Measurements from ENCODE around the gene KRT86. TPM values are rescaled to one million over a fixed set of nuclear protein-coding genes. Genes with fewer than 3 reads are reported as not detected.

The KRT86 gene
- total RNA-seq, 3 donors from 2014 or later (not counting 1 experiment from before 2014, with no cell fraction given): 2.0 to 3.6 (median 2.7) TPM

GRCh38 chr12:52291267-52291935, 17.0 kb downstream of the KRT86 start, which contains the start of gene KRT81:
KRT81 (minus strand) TSS chr12:52291534; CDS start chr12:52291465, 69 bp downstream.
- 86% methylated on average over 23 of the region's 32 CpGs for WGBS (ENCODE audit: insufficient coverage)
- Mint-ChIP-seq H3K27me3 (ENCODE audit: low read depth in 2 of 2) (peaks cover 0 to 9% of the 10 kb centered on the region in 2 donors), H3K4me3 (no peak within 1 kb of the TSS), H3K9me3 (no peaks in the 10 kb centered on the region), H3K27ac (no peak within 1 kb of the TSS), H3K4me1 (peaks cover 52 to 58% of the 10 kb centered on the region in 2 donors), H3K36me3 (no peaks in the 10 kb centered on the region)
- Histone ChIP-seq H3K27me3 (ENCODE audit: control insufficient read depth, insufficient read depth, low read length) (no peaks in the 10 kb centered on the region), H3K27ac (ENCODE audit: low read length) (no peak within 1 kb of the TSS), H3K4me1 (ENCODE audit: control insufficient read depth, insufficient read depth, low read length) (peaks cover 28% of the 10 kb centered on the region), H3K4me3 (ENCODE audit: low read length) (no peak within 1 kb of the TSS), H3K36me3 (ENCODE audit: control insufficient read depth, insufficient read depth, low read length) (no peaks in the 10 kb centered on the region), H3K9me3 (ENCODE audit: control insufficient read depth, insufficient read depth, low read length) (no peaks in the 10 kb centered on the region)
- intact Hi-C loops (cut with micrococcal nuclease): no loop called here
- ATAC-seq (no peak), DNase-seq (no peak)
- no peak for TF ChIP-seq CTCF (IDR thresholded peaks at IDR 0.05)

- Mint-ChIP-seq H3K4me1 (peaks cover 33 to 34% of the 10 kb centered on the region in 2 donors), H3K36me3 (no peaks in the 10 kb centered on the region), H3K4me3 (no peak overlapping the region), H3K9me3 (no peaks in the 10 kb centered on the region), H3K27ac (no peak overlapping the region), H3K27me3 (ENCODE audit: low read depth in 2 of 2) (peaks cover 0 to 5% of the 10 kb centered on the region in 2 donors)
- no peak for DNase-seq
- Histone ChIP-seq H3K27ac (ENCODE audit: low read length) (no peak overlapping the region), H3K4me1 (ENCODE audit: control insufficient read depth, insufficient read depth, low read length) (peaks cover 8% of the 10 kb centered on the region), H3K4me3 (ENCODE audit: low read length) (no peak overlapping the region), H3K36me3 (ENCODE audit: control insufficient read depth, insufficient read depth, low read length) (no peaks in the 10 kb centered on the region), H3K9me3 (ENCODE audit: control insufficient read depth, insufficient read depth, low read length) (no peaks in the 10 kb centered on the region), H3K27me3 (ENCODE audit: control insufficient read depth, insufficient read depth, low read length) (no peaks in the 10 kb centered on the region)
- TF ChIP-seq CTCF (IDR thresholded peaks at IDR 0.05): no peak
- no peak for ATAC-seq
- intact Hi-C loops (cut with micrococcal nuclease): no loop called here
- 100% methylated on average over 1 of the region's 1 CpG for WGBS (ENCODE audit: insufficient coverage)
Observed at GRCh38 chr12:52293926-52294325, 19.5 kb downstream of the KRT86 start.

GRCh38 chr12:52294803-52295202, 20.4 kb downstream of the KRT86 start:
- H3K27me3 ChIP-seq (ENCODE audit: control insufficient read depth, insufficient read depth, low read length): no peaks in the 10 kb centered on the region
- H3K4me1 ChIP-seq (ENCODE audit: control insufficient read depth, insufficient read depth, low read length): peaks cover 8% of the 10 kb centered on the region
- no peaks in the 10 kb centered on the region for H3K9me3 ChIP-seq (ENCODE audit: control insufficient read depth, insufficient read depth, low read length)
- H3K36me3 ChIP-seq (ENCODE audit: control insufficient read depth, insufficient read depth, low read length): no peaks in the 10 kb centered on the region
- DNase-seq (no peak), ATAC-seq (peak in 1 of 3 donors; percentile 66)
- no peak overlapping the region for H3K27ac ChIP-seq (ENCODE audit: low read length)
- H3K36me3 Mint-ChIP-seq: no peaks in the 10 kb centered on the region
- 25% methylated on average over 1 of the region's 1 CpG for WGBS (ENCODE audit: insufficient coverage)
- H3K27ac Mint-ChIP-seq: no peak overlapping the region
- TF ChIP-seq CTCF (IDR thresholded peaks at IDR 0.05): no peak
- no peak overlapping the region for H3K4me3 Mint-ChIP-seq
- no peak overlapping the region for H3K4me3 ChIP-seq (ENCODE audit: low read length)
- no peaks in the 10 kb centered on the region for H3K9me3 Mint-ChIP-seq
- intact Hi-C loops (cut with micrococcal nuclease): no loop called here
- peaks cover 33 to 34% of the 10 kb centered on the region in 2 donors for H3K4me1 Mint-ChIP-seq
- peaks cover 0 to 5% of the 10 kb centered on the region in 2 donors for H3K27me3 Mint-ChIP-seq (ENCODE audit: low read depth in 2 of 2)

- peaks cover 0 to 5% of the 10 kb centered on the region in 2 donors for H3K27me3 Mint-ChIP-seq (ENCODE audit: low read depth in 2 of 2)
- H3K27me3 ChIP-seq (ENCODE audit: control insufficient read depth, insufficient read depth, low read length): no peaks in the 10 kb centered on the region
Observed at GRCh38 chr12:52295663-52296062, 21.2 kb downstream of the KRT86 start.

More at GRCh38 chr12:52295663-52296062, 21.2 kb downstream of the KRT86 start:
- Histone ChIP-seq H3K27ac (ENCODE audit: low read length) (no peak overlapping the region), H3K4me3 (ENCODE audit: low read length) (no peak overlapping the region), H3K36me3 (ENCODE audit: control insufficient read depth, insufficient read depth, low read length) (no peaks in the 10 kb centered on the region), H3K4me1 (ENCODE audit: control insufficient read depth, insufficient read depth, low read length) (peaks cover 8% of the 10 kb centered on the region), H3K9me3 (ENCODE audit: control insufficient read depth, insufficient read depth, low read length) (no peaks in the 10 kb centered on the region)
- intact Hi-C loops (cut with micrococcal nuclease): no loop called here
- no peaks in the 10 kb centered on the region for H3K36me3 Mint-ChIP-seq
- WGBS (ENCODE audit: insufficient coverage): 83% methylated on average over 1 of the region's 1 CpG
- ATAC-seq (peak in 2 of 3 donors; percentile 44 to 50), DNase-seq (no peak)
- no peak overlapping the region for H3K27ac Mint-ChIP-seq
- TF ChIP-seq CTCF (IDR thresholded peaks at IDR 0.05): no peak
- H3K9me3 Mint-ChIP-seq: no peaks in the 10 kb centered on the region
- H3K4me3 Mint-ChIP-seq: no peak overlapping the region
- peaks cover 33 to 34% of the 10 kb centered on the region in 2 donors for H3K4me1 Mint-ChIP-seq
